BJ (cell line): ENCODE results near the gene MTERF2. TPM values are rescaled to one million over a fixed set of nuclear protein-coding genes. Genes with fewer than 3 reads are reported as not detected.

Experiments
- CTCF ChIA-PET: fragments of 350-600 bp; formaldehyde crosslinking; extraction: SDS; loops from one replicate; lab custom pipeline; 2021; ENCODE audit warnings: antibody characterized with exemption, inconsistent platforms; lab: Yijun Ruan, JAX
- POLR2A ChIA-PET: fragments of 300-600 bp; sonication (Branson Sonifier 250); formaldehyde crosslinking; extraction: SDS; loops from one replicate; lab custom pipeline; 2021; ENCODE audit warnings: antibody characterized with exemption; lab: Charles Lee
- DNase-seq: peaks from one replicate; pipeline ENCODE4 v3.0.0-alpha.2; 2011; ENCODE audit warnings: low read depth
- H3K27me3 ChIP-seq: 2 replicates; pipeline ENCODE4 v1.6.0; 2011; ENCODE audit warnings: low read length; ENCODE audit not compliant: control insufficient read depth, insufficient read depth
- H3K36me3 ChIP-seq: 2 replicates; pipeline ENCODE4 v1.5.1; 2011; ENCODE audit warnings: low read length; ENCODE audit not compliant: control insufficient read depth, insufficient read depth
- H3K4me3 ChIP-seq: 2 replicates; pipeline ENCODE4 v1.5.1; 2011; ENCODE audit warnings: low read depth, mild to moderate bottlenecking, control low read depth, low read length
- CTCF ChIP-seq: IDR thresholded peaks from 2 replicates; pipeline ENCODE4 v1.5.1; 2011; ENCODE audit warnings: low read depth, mild to moderate bottlenecking, control low read depth, inconsistent platforms, low read length, moderate library complexity; ENCODE audit not compliant: insufficient read depth
- polyA plus RNA-seq: library from polyadenylated mRNA; depleted of rRNA; stranded (reverse); fragments of >200 nt; gene quantifications from 2 replicates; pipeline ENCODE4 v1.2.3, GENCODE V29; 2011

MTERF2 gene
- polyA plus RNA-seq, 1 experiment: 3.2 TPM

DNA sequence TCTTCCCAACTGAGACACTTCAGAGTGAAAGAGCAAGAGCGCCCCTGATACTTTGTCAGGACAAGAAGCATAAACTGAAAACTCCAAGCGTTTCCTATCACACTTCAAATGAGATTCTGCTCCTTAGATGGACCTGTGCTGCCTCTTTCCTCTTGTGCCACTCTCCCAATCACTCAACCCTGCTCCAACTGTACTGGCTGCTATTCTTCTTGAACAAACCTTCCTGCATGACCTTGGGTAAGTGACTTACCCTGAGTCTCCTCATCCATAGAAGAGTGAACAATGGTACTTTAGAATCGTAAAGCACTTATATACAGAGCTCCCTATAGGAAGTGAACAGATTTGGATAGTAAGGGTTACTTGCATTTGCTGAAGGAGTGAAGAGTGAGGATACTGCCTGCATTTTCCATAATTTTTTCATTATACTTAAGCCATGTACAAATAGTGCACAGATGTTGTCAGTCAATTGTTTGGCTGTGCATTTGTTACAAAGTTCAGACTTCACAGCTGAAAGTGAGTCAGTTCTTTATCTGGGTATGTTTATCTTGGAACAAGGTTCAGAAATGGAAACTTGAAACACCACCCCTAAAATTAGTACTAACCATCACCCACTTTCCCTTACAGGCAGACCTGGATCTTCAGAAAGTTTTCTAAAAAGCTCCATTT lies 10.8 kb downstream of the MTERF2 start:
- no peak overlapping the region for H3K4me3 ChIP-seq

GRCh38 chr12:106975098-106975497 lies 11.8 kb downstream of the MTERF2 start:
- POLR2A ChIA-PET: interaction anchor here (0.6 kb wide), 1 partner anchor 9 kb away, joined by 8 read pairs; no protein-coding TSS in a partner anchor
- no peak for TF ChIP-seq CTCF
- Histone ChIP-seq H3K4me3 (no peak overlapping the region), H3K36me3 (peaks cover 5% of the 10 kb centered on the region), H3K27me3 (no peaks in the 10 kb centered on the region)
- no peak for DNase-seq
- CTCF ChIA-PET: interaction anchor here (0.6 to 1.4 kb wide), 2 partner anchors 14 to 185 kb away, joined by 3 to 4 read pairs; no protein-coding TSS in a partner anchor

More for the DNA sequence above, 10.8 kb downstream of the MTERF2 start:
- ChIA-PET POLR2A (no interaction called here), CTCF (interaction anchor here (1.9 kb wide), 1 partner anchor 116 kb away, joined by 6 read pairs; no protein-coding TSS in a partner anchor)
- H3K36me3 ChIP-seq: peaks cover 2% of the 10 kb centered on the region; the same call in 1 of the 2 replicates
- no peak for DNase-seq
- no peak for TF ChIP-seq CTCF
- H3K27me3 ChIP-seq: no peaks in the 10 kb centered on the region

GRCh38 chr12:106974511-106974910 lies 12.4 kb downstream of the MTERF2 start:
- POLR2A ChIA-PET: no interaction called here

GRCh38 chr12:106973545-106973944 lies 13.4 kb downstream of the MTERF2 start:
- H3K27me3 ChIP-seq: no peaks in the 10 kb centered on the region
- peaks cover 5% of the 10 kb centered on the region for H3K36me3 ChIP-seq
- no peak for DNase-seq
- ChIA-PET POLR2A (no interaction called here), CTCF (interaction anchor here (1.4 kb wide), 1 partner anchor 13 kb away, joined by 4 read pairs; no protein-coding TSS in a partner anchor)
- TF ChIP-seq CTCF: no peak
- H3K4me3 ChIP-seq: no peak overlapping the region

More at GRCh38 chr12:106974511-106974910, 12.4 kb downstream of the MTERF2 start:
- no peak for DNase-seq
- no peak overlapping the region for H3K4me3 ChIP-seq
- CTCF ChIA-PET: interaction anchor here (1.4 kb wide), 1 partner anchor 14 kb away, joined by 4 read pairs; no protein-coding TSS in a partner anchor
- H3K27me3 ChIP-seq: no peaks in the 10 kb centered on the region
- H3K36me3 ChIP-seq: peaks cover 5% of the 10 kb centered on the region
- no peak for TF ChIP-seq CTCF

DNA sequence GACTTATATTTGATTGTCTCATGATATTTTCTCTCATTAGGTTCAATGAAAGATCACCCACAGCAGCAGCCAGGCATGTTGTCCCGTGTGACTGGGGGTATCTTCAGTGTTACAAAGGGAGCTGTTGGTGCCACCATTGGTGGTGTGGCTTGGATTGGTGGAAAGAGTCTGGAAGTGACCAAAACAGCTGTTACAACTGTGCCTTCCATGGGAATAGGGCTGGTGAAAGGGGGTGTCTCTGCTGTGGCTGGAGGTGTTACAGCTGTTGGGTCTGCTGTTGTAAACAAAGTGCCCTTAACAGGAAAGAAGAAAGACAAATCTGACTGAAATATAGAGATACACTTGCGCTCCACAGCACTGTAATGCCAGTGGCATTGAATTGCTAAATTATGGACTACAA lies 15.9 kb downstream of the MTERF2 start:
- Histone ChIP-seq H3K4me3 (no peak overlapping the region), H3K36me3 (peaks cover 5% of the 10 kb centered on the region), H3K27me3 (no peaks in the 10 kb centered on the region)
- ChIA-PET POLR2A (no interaction called here), CTCF (no interaction called here)
- DNase-seq: no peak
- no peak for TF ChIP-seq CTCF
